CD4-positive, alpha-beta memory T cell (primary cell): ENCODE measurements around the gene EPHB6. TPM values are rescaled to one million over a fixed set of nuclear protein-coding genes. Genes with fewer than 3 reads are reported as not detected.

Experiments
- CTCF ChIA-PET: fragments of 350-600 bp; sonication (Branson Sonifier 250); formaldehyde crosslinking; loops from one replicate; lab custom pipeline; 2021; ENCODE audit warnings: inconsistent platforms; ENCODE audit not compliant: partially characterized antibody; lab: Charles Lee
- POLR2A ChIA-PET: fragments of 350-600 bp; sonication (Branson Sonifier 250); formaldehyde crosslinking; loops from one replicate; lab custom pipeline; 2021; ENCODE audit not compliant: partially characterized antibody; lab: Charles Lee
- DNase-seq, 5 donors: peaks; one replicate each; pipeline versions ENCODE4 v3.0.0 to v3.0.0-alpha.2; 2020 to 2022; ENCODE audit warnings: mixed read lengths in 1 of 5
- H3K27ac ChIP-seq: one replicate; pipeline ENCODE4 v1.7.0; 2013; ENCODE audit warnings: low read depth, low read length
- H3K27me3 ChIP-seq: 2 replicates; pipeline ENCODE4 v1.7.0; 2013; ENCODE audit warnings: mild to moderate bottlenecking, low read length, moderate library complexity; ENCODE audit not compliant: insufficient read depth
- H3K36me3 ChIP-seq: 2 replicates; pipeline ENCODE4 v1.7.0; 2013; ENCODE audit warnings: mild to moderate bottlenecking, low read length, moderate library complexity; ENCODE audit not compliant: insufficient read depth
- H3K4me1 ChIP-seq: 2 replicates; pipeline ENCODE4 v1.7.0; 2013; ENCODE audit warnings: mild to moderate bottlenecking, low read length, moderate library complexity; ENCODE audit not compliant: insufficient read depth
- H3K4me3 ChIP-seq, 2 donors: one replicate each; pipeline ENCODE4 v1.7.0; 2013; ENCODE audit warnings: low read length in 2 of 2, mild to moderate bottlenecking in 1 of 2
- H3K9me3 ChIP-seq, 2 donors: one replicate each; pipeline ENCODE4 v1.7.0; 2013; ENCODE audit warnings: low read length in 2 of 2, control low read depth in 1 of 2; ENCODE audit not compliant: control insufficient read depth in 1 of 2
- H3K27ac Mint-ChIP-seq, 7 donors: one replicate each; pipeline ENCODE4 v1.8.0; 2020 to 2021; ENCODE audit warnings: mixed read lengths in 7 of 7, mild to moderate bottlenecking in 6 of 7, inconsistent platforms in 3 of 7, moderate library complexity in 3 of 7
- H3K27me3 Mint-ChIP-seq, 2 donors: one replicate each; pipeline ENCODE4 v1.8.0; 2020 to 2021; ENCODE audit warnings: mixed read lengths in 2 of 2
- H3K36me3 Mint-ChIP-seq, 2 donors: one replicate each; pipeline ENCODE4 v1.8.0; 2020 to 2021; ENCODE audit warnings: mixed read lengths in 2 of 2, inconsistent platforms in 1 of 2, mild to moderate bottlenecking in 1 of 2
- H3K4me1 Mint-ChIP-seq, 4 donors: one replicate each; pipeline ENCODE4 v1.8.0; 2020 to 2021; ENCODE audit warnings: mixed read lengths in 4 of 4, mild to moderate bottlenecking in 1 of 4
- H3K4me3 Mint-ChIP-seq, 8 donors: one replicate each; pipeline ENCODE4 v1.8.0; 2020 to 2021; ENCODE audit warnings: mixed read lengths in 8 of 8, mild to moderate bottlenecking in 7 of 8, moderate library complexity in 6 of 8, inconsistent platforms in 3 of 8
- H3K9me3 Mint-ChIP-seq, 8 donors: one replicate each; pipeline ENCODE4 v1.8.0; 2020 to 2021; ENCODE audit warnings: mixed read lengths in 8 of 8, mild to moderate bottlenecking in 5 of 8, inconsistent platforms in 3 of 8, moderate library complexity in 1 of 8
- intact Hi-C: fragments of 100-400 bp; cut with micrococcal nuclease; formaldehyde crosslinking; loops from one replicate; pipeline ENCODE4 v1.15.1; 2023
- polyA plus RNA-seq, 2 donors: library from polyadenylated mRNA; unstranded; fragments of 300-500 nt; fragmentation: Illumina TruSeq; gene quantifications; one replicate each; pipeline ENCODE4 v1.2.3, GENCODE V29; 2021
- total RNA-seq, 2 experiments: library from RNA; stranded (reverse); gene quantifications; one replicate each; pipeline ENCODE4 v1.2.3, GENCODE V29; 2021

The EPHB6 gene
- total and polyA plus RNA-seq, 4 experiments from 2014 or later, result 14.2 to 65.0 (median 37.9) TPM

- DNase-seq, result no peak
- POLR2A ChIA-PET, result no interaction called here
- Mint-ChIP-seq H3K27me3 (peaks cover 6 to 15% of the 10 kb centered on the region in 2 donors), H3K4me1 (peaks cover 0 to 1% (median 0%) of the 10 kb centered on the region in 4 donors), H3K9me3 (peaks cover 0 to 2% (median 0%) of the 10 kb centered on the region in 8 donors), H3K27ac (no peak overlapping the region), H3K4me3 (no peak overlapping the region), H3K36me3 (no peaks in the 10 kb centered on the region)
- Histone ChIP-seq H3K9me3 (no peaks in the 10 kb centered on the region), H3K27me3 (no peaks in the 10 kb centered on the region), H3K4me1 (no peaks in the 10 kb centered on the region), H3K36me3 (no peaks in the 10 kb centered on the region), H3K27ac (no peak overlapping the region), H3K4me3 (no peak overlapping the region)
- intact Hi-C loops, result no loop called here
- CTCF ChIA-PET, result no interaction called here
These were observed 38.1 kb downstream of the EPHB6 start for GRCh38 chr7:142892951-142893350.

GRCh38 chr7:142894112-142894984 lies 39.5 kb downstream of the EPHB6 start:
- CTCF ChIA-PET, result interaction anchor here (0.6 to 1.1 kb wide), 3 partner anchors 13 to 523 kb away, joined by 3 to 4 read pairs (median 3); no protein-coding TSS in a partner anchor
- POLR2A ChIA-PET, result no interaction called here
- H3K27me3 Mint-ChIP-seq, result peaks cover 7 to 15% of the 10 kb centered on the region in 2 donors
- Histone ChIP-seq H3K4me1 (no peaks in the 10 kb centered on the region), H3K27me3 (no peaks in the 10 kb centered on the region), H3K4me3 (no peak overlapping the region), H3K36me3 (no peaks in the 10 kb centered on the region), H3K9me3 (no peaks in the 10 kb centered on the region), H3K27ac (no peak overlapping the region)
- peaks cover 0 to 1% (median 0%) of the 10 kb centered on the region in 4 donors for H3K4me1 Mint-ChIP-seq
- DNase-seq, result no peak
- no peaks in the 10 kb centered on the region for H3K36me3 Mint-ChIP-seq
- H3K27ac Mint-ChIP-seq, result peak overlapping the region in 1 of 7 donors; percentile 20
- H3K4me3 Mint-ChIP-seq, result no peak overlapping the region
- intact Hi-C loops, result no loop called here
- H3K9me3 Mint-ChIP-seq, result peaks cover 0 to 2% (median 0%) of the 10 kb centered on the region in 8 donors

- POLR2A ChIA-PET, result no interaction called here
- peaks cover 0 to 1% (median 0%) of the 10 kb centered on the region in 4 donors for H3K4me1 Mint-ChIP-seq
- H3K4me3 Mint-ChIP-seq, result no peak overlapping the region
- H3K4me3 ChIP-seq, result no peak overlapping the region
- peaks cover 6 to 17% of the 10 kb centered on the region in 2 donors for H3K27me3 Mint-ChIP-seq
- DNase-seq, result no peak
- peaks cover 0 to 2% (median 0%) of the 10 kb centered on the region in 8 donors for H3K9me3 Mint-ChIP-seq
- no peak overlapping the region for H3K27ac Mint-ChIP-seq
- intact Hi-C loops, result no loop called here
- H3K9me3 ChIP-seq, result no peaks in the 10 kb centered on the region
- no peaks in the 10 kb centered on the region for H3K4me1 ChIP-seq
- CTCF ChIA-PET, result interaction anchor here (1.1 kb wide), 1 partner anchor 13 kb away, joined by 4 read pairs; no protein-coding TSS in a partner anchor
- H3K36me3 ChIP-seq, result no peaks in the 10 kb centered on the region
- H3K27me3 ChIP-seq, result no peaks in the 10 kb centered on the region
- no peaks in the 10 kb centered on the region for H3K36me3 Mint-ChIP-seq
- no peak overlapping the region for H3K27ac ChIP-seq
These were observed 40.2 kb downstream of the EPHB6 start for GRCh38 chr7:142894985-142895593.

- intact Hi-C loops, result no loop called here
- Histone ChIP-seq H3K4me1 (no peaks in the 10 kb centered on the region), H3K4me3 (no peak overlapping the region), H3K27me3 (no peaks in the 10 kb centered on the region), H3K9me3 (no peaks in the 10 kb centered on the region), H3K27ac (no peak overlapping the region), H3K36me3 (no peaks in the 10 kb centered on the region)
- no peaks in the 10 kb centered on the region for H3K4me1 Mint-ChIP-seq
- POLR2A ChIA-PET, result no interaction called here
- H3K27ac Mint-ChIP-seq, result no peak overlapping the region
- peaks cover 0 to 2% (median 0%) of the 10 kb centered on the region in 8 donors for H3K9me3 Mint-ChIP-seq
- CTCF ChIA-PET, result no interaction called here
- H3K27me3 Mint-ChIP-seq, result peaks cover 6 to 14% of the 10 kb centered on the region in 2 donors
- no peak overlapping the region for H3K4me3 Mint-ChIP-seq
- H3K36me3 Mint-ChIP-seq, result no peaks in the 10 kb centered on the region
- no peak for DNase-seq
These were observed 41.3 kb downstream of the EPHB6 start for GRCh38 chr7:142896151-142896550.

GRCh38 chr7:142896741-142897379 lies 42.0 kb downstream of the EPHB6 start:
- Mint-ChIP-seq H3K36me3 (no peaks in the 10 kb centered on the region), H3K27ac (no peak overlapping the region), H3K27me3 (peaks cover 9 to 14% of the 10 kb centered on the region in 2 donors), H3K4me1 (no peaks in the 10 kb centered on the region), H3K9me3 (peaks cover 0 to 2% (median 0%) of the 10 kb centered on the region in 8 donors), H3K4me3 (no peak overlapping the region)
- Histone ChIP-seq H3K27ac (no peak overlapping the region), H3K27me3 (no peaks in the 10 kb centered on the region), H3K4me1 (no peaks in the 10 kb centered on the region), H3K4me3 (no peak overlapping the region), H3K9me3 (no peaks in the 10 kb centered on the region), H3K36me3 (no peaks in the 10 kb centered on the region)
- intact Hi-C loops, result no loop called here
- no peak for DNase-seq
- CTCF ChIA-PET, result no interaction called here
- POLR2A ChIA-PET, result no interaction called here

- no peak overlapping the region for H3K4me3 ChIP-seq
- ChIA-PET POLR2A (no interaction called here), CTCF (no interaction called here)
- no peak overlapping the region for H3K4me3 Mint-ChIP-seq
- peaks cover 0 to 2% (median 0%) of the 10 kb centered on the region in 8 donors for H3K9me3 Mint-ChIP-seq
- no peak overlapping the region for H3K27ac Mint-ChIP-seq
- no peaks in the 10 kb centered on the region for H3K4me1 Mint-ChIP-seq
- H3K27ac ChIP-seq, result no peak overlapping the region
- no peaks in the 10 kb centered on the region for H3K4me1 ChIP-seq
- no peak for DNase-seq
- H3K36me3 ChIP-seq, result no peaks in the 10 kb centered on the region
- no peaks in the 10 kb centered on the region for H3K36me3 Mint-ChIP-seq
- intact Hi-C loops, result no loop called here
- no peaks in the 10 kb centered on the region for H3K9me3 ChIP-seq
- H3K27me3 Mint-ChIP-seq, result peaks cover 9 to 14% of the 10 kb centered on the region in 2 donors
- H3K27me3 ChIP-seq, result no peaks in the 10 kb centered on the region
These were observed 42.8 kb downstream of the EPHB6 start for GRCh38 chr7:142897691-142898090.
